DOHH2 (cell line): ENCODE data around the gene TOR4A.
A peak's percentile ranks its signal among the peaks of the same experiment; 100 is the strongest.

ENCODE experiments used
- H3F3A ChIP-seq: fragments of 200-600 bp; sonication (generic), shearing (Covaris generic); 2 replicates; pipeline ENCODE4 v1.6.0; 2016; ENCODE audit warnings: antibody characterized with exemption, mild to moderate bottlenecking; ENCODE audit not compliant: control insufficient read depth, insufficient read depth
- H3K27ac ChIP-seq: fragments of 200-600 bp; sonication (generic); 2 replicates; pipeline ENCODE4 v1.5.1; 2014; ENCODE audit warnings: low read depth, mild to moderate bottlenecking, low read length, moderate library complexity
- H3K27me3 ChIP-seq: fragments of 200-600 bp; sonication (generic); 2 replicates; pipeline ENCODE4 v1.6.1; 2014; ENCODE audit warnings: mild to moderate bottlenecking, low read length, mixed read lengths; ENCODE audit not compliant: control insufficient read depth
- H3K36me3 ChIP-seq: fragments of 200-600 bp; sonication (generic); 2 replicates; pipeline ENCODE4 v1.6.1; 2014; ENCODE audit warnings: mild to moderate bottlenecking, low read length, moderate library complexity, mixed read lengths; ENCODE audit not compliant: control insufficient read depth
- H3K4me1 ChIP-seq: fragments of 200-600 bp; sonication (generic); 2 replicates; pipeline ENCODE4 v1.6.1; 2014; ENCODE audit warnings: mild to moderate bottlenecking, low read length, mixed read lengths; ENCODE audit not compliant: control insufficient read depth
- H3K4me2 ChIP-seq: fragments of 200-600 bp; sonication (generic); 2 replicates; pipeline ENCODE4 v1.6.0; 2014; ENCODE audit warnings: mild to moderate bottlenecking, low read length, moderate library complexity
- H3K4me3 ChIP-seq: fragments of 200-600 bp; sonication (generic); 2 replicates; pipeline ENCODE4 v1.5.1; 2014; ENCODE audit warnings: mild to moderate bottlenecking, low read length, mixed read lengths
- H3K79me2 ChIP-seq: fragments of 200-600 bp; sonication (generic); 2 replicates; pipeline ENCODE4 v1.6.1; 2014; ENCODE audit warnings: mild to moderate bottlenecking, low read length, mixed read lengths; ENCODE audit not compliant: control insufficient read depth
- H3K9me2 ChIP-seq: fragments of 200-600 bp; sonication (generic); replicated peaks from 2 replicates; pipeline ENCODE4 v1.6.1; 2014; ENCODE audit warnings: mild to moderate bottlenecking, low read length, mixed read lengths; ENCODE audit not compliant: control insufficient read depth
- H3K9me3 ChIP-seq: fragments of 200-600 bp; sonication (generic); 2 replicates; pipeline ENCODE4 v1.6.1; 2014; ENCODE audit warnings: antibody characterized with exemption, low read length, mixed read lengths; ENCODE audit not compliant: control insufficient read depth, insufficient read depth
- H4K20me1 ChIP-seq: fragments of 200-600 bp; sonication (generic); 2 replicates; pipeline ENCODE4 v1.6.0; 2014; ENCODE audit warnings: low read depth, mild to moderate bottlenecking, antibody characterized with exemption, low read length, moderate library complexity; ENCODE audit not compliant: control insufficient read depth, insufficient read depth
- CTCF ChIP-seq: fragments of 200-600 bp; sonication (generic); IDR thresholded peaks from one replicate; pipeline ENCODE4 v1.5.1; 2014; ENCODE audit warnings: antibody characterized with exemption, mild to moderate bottlenecking, low read depth, low read length; ENCODE audit not compliant: poor library complexity, severe bottlenecking
- EZH2phosphoT487 ChIP-seq: fragments of 200-600 bp; sonication (generic); IDR thresholded peaks from 2 replicates; pipeline ENCODE4 v1.6.1; 2017; ENCODE audit warnings: borderline replicate concordance, mild to moderate bottlenecking, antibody characterized with exemption, low read length, moderate library complexity, mixed read lengths

Gene TOR4A

GRCh38 chr9:137279741-137280473 lies 2.4 kb downstream of the TOR4A start:
- H3K4me3 ChIP-seq, result no peak overlapping the region
- H3K9me3 ChIP-seq, result no peaks in the 10 kb centered on the region
- no peaks in the 10 kb centered on the region for H3K27me3 ChIP-seq
- H3K36me3 ChIP-seq, result peaks cover 22% of the 10 kb centered on the region
- H3K4me2 ChIP-seq, result no peak overlapping the region
- peaks cover 14% of the 10 kb centered on the region for H3K79me2 ChIP-seq
- TF ChIP-seq EZH2phosphoT487, result no peak
- no peak for TF ChIP-seq CTCF
- H3F3A ChIP-seq, result peaks cover 20% of the 10 kb centered on the region
- H4K20me1 ChIP-seq, result no peaks in the 10 kb centered on the region
- H3K27ac ChIP-seq, result no peak overlapping the region
- no peaks in the 10 kb centered on the region for H3K9me2 ChIP-seq
- peaks cover 92% of the 10 kb centered on the region for H3K4me1 ChIP-seq

- no peak overlapping the region; the same call in 1 of the 2 replicates for H3K4me2 ChIP-seq
- H3K27me3 ChIP-seq, result no peaks in the 10 kb centered on the region
- H3K79me2 ChIP-seq, result peaks cover 9% of the 10 kb centered on the region; the same call in 1 of the 2 replicates
- peaks cover 21% of the 10 kb centered on the region for H3F3A ChIP-seq
- no peaks in the 10 kb centered on the region for H3K9me2 ChIP-seq
- H3K9me3 ChIP-seq, result no peaks in the 10 kb centered on the region
- H4K20me1 ChIP-seq, result no peaks in the 10 kb centered on the region
- TF ChIP-seq CTCF (peak; percentile 39), EZH2phosphoT487 (no peak)
- H3K36me3 ChIP-seq, result peaks cover 22% of the 10 kb centered on the region
- H3K4me3 ChIP-seq, result no peak overlapping the region
- no peak overlapping the region for H3K27ac ChIP-seq
- H3K4me1 ChIP-seq, result peaks cover 92% of the 10 kb centered on the region
Observed at GRCh38 chr9:137280474-137281344, 3.2 kb downstream of the TOR4A start.

- Histone ChIP-seq H3F3A (peaks cover 28% of the 10 kb centered on the region), H3K36me3 (peaks cover 22% of the 10 kb centered on the region), H3K79me2 (peaks cover 9% of the 10 kb centered on the region; the same call in 1 of the 2 replicates), H3K27me3 (no peaks in the 10 kb centered on the region), H3K4me1 (peaks cover 92% of the 10 kb centered on the region), H3K9me2 (no peaks in the 10 kb centered on the region), H4K20me1 (no peaks in the 10 kb centered on the region), H3K9me3 (no peaks in the 10 kb centered on the region), H3K4me3 (no peak overlapping the region), H3K4me2 (peak overlapping the region; percentile 45), H3K27ac (peak overlapping the region; percentile 68)
- TF ChIP-seq CTCF, result no peak
- no peak for TF ChIP-seq EZH2phosphoT487
Observed at GRCh38 chr9:137281345-137282116, 4.0 kb downstream of the TOR4A start.
